ENCODE results near the gene ADH6. TPM values are rescaled to one million over a fixed set of nuclear protein-coding genes. Genes with fewer than 3 reads are reported as not detected.
A peak's percentile ranks its signal among the peaks of the same experiment; 100 is the strongest.
"Not testable (repeated sequence)": the region's sequence is repeated elsewhere in the genome, so short reads cannot be mapped to it uniquely, and the experiment has no call there.

ADH6 gene
- total RNA-seq, 1 experiment from 2014 or later, result not detected

GRCh38 chr4:99207911-99208718 lies 10.9 kb downstream of the ADH6 start:
- DNase-seq, result no peak
- no peaks in the 10 kb centered on the region for H3K36me3 ChIP-seq (replicated peaks; ENCODE audit: control insufficient read depth, insufficient read depth, low read length)
- no peaks in the 10 kb centered on the region for H3K27me3 ChIP-seq (ENCODE audit: control insufficient read depth, insufficient read depth, low read length)
- H3K4me3 ChIP-seq (ENCODE audit: insufficient read depth, low read depth, low read length), result no peak overlapping the region

GRCh38 chr4:99207069-99207743 lies 11.8 kb downstream of the ADH6 start:
- H3K4me3 ChIP-seq (ENCODE audit: insufficient read depth, low read depth, low read length), result no peak overlapping the region
- no peaks in the 10 kb centered on the region for H3K27me3 ChIP-seq (ENCODE audit: control insufficient read depth, insufficient read depth, low read length)
- DNase-seq, result peak; percentile 7
- no peaks in the 10 kb centered on the region for H3K36me3 ChIP-seq (replicated peaks; ENCODE audit: control insufficient read depth, insufficient read depth, low read length)

GRCh38 chr4:99205153-99205979 lies 13.7 kb downstream of the ADH6 start:
- Histone ChIP-seq H3K36me3 (replicated peaks; ENCODE audit: control insufficient read depth, insufficient read depth, low read length) (no peaks in the 10 kb centered on the region), H3K4me3 (ENCODE audit: insufficient read depth, low read depth, low read length) (no peak overlapping the region)
- DNase-seq, result peak; percentile 26

GRCh38 chr4:99202536-99202935 lies 16.5 kb downstream of the ADH6 start:
- no peak overlapping the region for H3K4me3 ChIP-seq (ENCODE audit: insufficient read depth, low read depth, low read length)
- no peaks in the 10 kb centered on the region for H3K27me3 ChIP-seq (ENCODE audit: control insufficient read depth, insufficient read depth, low read length)
- no peaks in the 10 kb centered on the region for H3K36me3 ChIP-seq (replicated peaks; ENCODE audit: control insufficient read depth, insufficient read depth, low read length)
- DNase-seq, result no peak

More at GRCh38 chr4:99205153-99205979, 13.7 kb downstream of the ADH6 start:
- no peaks in the 10 kb centered on the region for H3K27me3 ChIP-seq (ENCODE audit: control insufficient read depth, insufficient read depth, low read length)

- Histone ChIP-seq H3K36me3 (replicated peaks; ENCODE audit: control insufficient read depth, insufficient read depth, low read length) (no peaks in the 10 kb centered on the region), H3K4me3 (ENCODE audit: insufficient read depth, low read depth, low read length) (no peak overlapping the region), H3K27me3 (ENCODE audit: control insufficient read depth, insufficient read depth, low read length) (no peaks in the 10 kb centered on the region)
- DNase-seq, result no peak
These were observed 17.0 kb downstream of the ADH6 start for GRCh38 chr4:99202094-99202493.

- no peak overlapping the region for H3K4me3 ChIP-seq (ENCODE audit: insufficient read depth, low read depth, low read length)
- no peak for DNase-seq
- H3K27me3 ChIP-seq (ENCODE audit: control insufficient read depth, insufficient read depth, low read length), result no peaks in the 10 kb centered on the region
- H3K36me3 ChIP-seq (replicated peaks; ENCODE audit: control insufficient read depth, insufficient read depth, low read length), result no peaks in the 10 kb centered on the region
These were observed 17.4 kb downstream of the ADH6 start for GRCh38 chr4:99201690-99202089.

GRCh38 chr4:99200138-99200537 lies 18.9 kb downstream of the ADH6 start:
- Histone ChIP-seq H3K4me3 (ENCODE audit: insufficient read depth, low read depth, low read length) (no peak overlapping the region), H3K27me3 (ENCODE audit: control insufficient read depth, insufficient read depth, low read length) (no peaks in the 10 kb centered on the region), H3K36me3 (replicated peaks; ENCODE audit: control insufficient read depth, insufficient read depth, low read length) (no peaks in the 10 kb centered on the region)
- no peak for DNase-seq

- no peak overlapping the region for H3K4me3 ChIP-seq (ENCODE audit: insufficient read depth, low read depth, low read length)
- H3K27me3 ChIP-seq (ENCODE audit: control insufficient read depth, insufficient read depth, low read length), result no peaks in the 10 kb centered on the region
- no peaks in the 10 kb centered on the region for H3K36me3 ChIP-seq (replicated peaks; ENCODE audit: control insufficient read depth, insufficient read depth, low read length)
- no peak for DNase-seq
These were observed 28.7 kb downstream of the ADH6 start for GRCh38 chr4:99190336-99190735.

- H3K27me3 ChIP-seq (ENCODE audit: control insufficient read depth, insufficient read depth, low read length); DNase-seq; H3K36me3 ChIP-seq (replicated peaks; ENCODE audit: control insufficient read depth, insufficient read depth, low read length); H3K4me3 ChIP-seq (ENCODE audit: insufficient read depth, low read depth, low read length): not testable (repeated sequence)
These were observed 29.1 kb downstream of the ADH6 start for GRCh38 chr4:99189900-99190299.

GRCh38 chr4:99186029-99186428 lies 33.0 kb downstream of the ADH6 start:
- Histone ChIP-seq H3K36me3 (replicated peaks; ENCODE audit: control insufficient read depth, insufficient read depth, low read length) (no peaks in the 10 kb centered on the region), H3K4me3 (ENCODE audit: insufficient read depth, low read depth, low read length) (no peak overlapping the region), H3K27me3 (ENCODE audit: control insufficient read depth, insufficient read depth, low read length) (no peaks in the 10 kb centered on the region)
- DNase-seq, result no peak

GRCh38 chr4:99185581-99185980 lies 33.5 kb downstream of the ADH6 start:
- Histone ChIP-seq H3K4me3 (ENCODE audit: insufficient read depth, low read depth, low read length) (no peak overlapping the region), H3K36me3 (replicated peaks; ENCODE audit: control insufficient read depth, insufficient read depth, low read length) (no peaks in the 10 kb centered on the region), H3K27me3 (ENCODE audit: control insufficient read depth, insufficient read depth, low read length) (no peaks in the 10 kb centered on the region)
- no peak for DNase-seq

- no peaks in the 10 kb centered on the region for H3K27me3 ChIP-seq (ENCODE audit: control insufficient read depth, insufficient read depth, low read length)
- DNase-seq, result no peak
- no peak overlapping the region for H3K4me3 ChIP-seq (ENCODE audit: insufficient read depth, low read depth, low read length)
These were observed 38.5 kb downstream of the ADH6 start for GRCh38 chr4:99180382-99181070.

GRCh38 chr4:99179626-99180025 lies 39.4 kb downstream of the ADH6 start:
- Histone ChIP-seq H3K36me3 (replicated peaks; ENCODE audit: control insufficient read depth, insufficient read depth, low read length) (no peaks in the 10 kb centered on the region), H3K27me3 (ENCODE audit: control insufficient read depth, insufficient read depth, low read length) (no peaks in the 10 kb centered on the region), H3K4me3 (ENCODE audit: insufficient read depth, low read depth, low read length) (no peak overlapping the region)
- DNase-seq, result no peak

More at GRCh38 chr4:99180382-99181070, 38.5 kb downstream of the ADH6 start:
- no peaks in the 10 kb centered on the region for H3K36me3 ChIP-seq (replicated peaks; ENCODE audit: control insufficient read depth, insufficient read depth, low read length)

- no peak for DNase-seq
- Histone ChIP-seq H3K4me3 (ENCODE audit: insufficient read depth, low read depth, low read length) (no peak overlapping the region), H3K27me3 (ENCODE audit: control insufficient read depth, insufficient read depth, low read length) (no peaks in the 10 kb centered on the region), H3K36me3 (replicated peaks; ENCODE audit: control insufficient read depth, insufficient read depth, low read length) (no peaks in the 10 kb centered on the region)
These were observed 39.9 kb downstream of the ADH6 start for GRCh38 chr4:99179178-99179577.

Measured in H7 (cell line).